WTC11 (cell line): ENCODE data around the gene KRTCAP2. TPM values are rescaled to one million over a fixed set of nuclear protein-coding genes. Genes with fewer than 3 reads are reported as not detected.

Experiments used
- total RNA-seq: library from RNA; stranded (reverse); gene quantifications from 3 replicates; pipeline ENCODE4 v1.2.3, GENCODE V29; 2021

The KRTCAP2 gene
- total RNA-seq, 1 experiment from 2014 or later: 104 TPM

Other genes starting within 250 kb of the KRTCAP2 start
- 26.8 to 38.7 TPM (median 36.8 TPM) in 3 replicates for gene PMVK, start 236.6 kb downstream of the KRTCAP2 start, total RNA-seq
- gene PBXIP1, start 217.2 kb downstream of the KRTCAP2 start, total RNA-seq: 26.5 to 30.7 TPM (median 28.4 TPM) in 3 replicates
- gene PYGO2, start 211.5 kb downstream of the KRTCAP2 start, total RNA-seq: 37.4 to 38.8 TPM (median 38.0 TPM) in 3 replicates
- gene SHC1, start 202.6 kb downstream of the KRTCAP2 start, total RNA-seq: 180 to 199 TPM (median 180 TPM) in 3 replicates
- gene CKS1B, start 198.6 kb downstream of the KRTCAP2 start, total RNA-seq: 258 to 301 TPM (median 278 TPM) in 3 replicates
- gene FLAD1, start 190.0 kb downstream of the KRTCAP2 start, total RNA-seq: 71.1 to 88.3 TPM (median 71.2 TPM) in 3 replicates
- 0.48 to 1.2 TPM in 2 of 3 replicates, not detected in the other for gene LENEP, start 179.7 kb downstream of the KRTCAP2 start, total RNA-seq
- gene ZBTB7B, start 170.5 kb downstream of the KRTCAP2 start, total RNA-seq: 29.8 to 32.1 TPM (median 31.5 TPM) in 3 replicates
- 0.83 to 1.8 TPM (median 1.6 TPM) in 3 replicates for gene DCST2, start 139.5 kb downstream of the KRTCAP2 start, total RNA-seq
- gene DCST1, start 139.5 kb downstream of the KRTCAP2 start, total RNA-seq: 0.15 TPM in 1 of 3 replicates, not detected in the others
- 32.1 to 38.4 TPM (median 33.2 TPM) in 3 replicates for gene ADAM15, start 122.0 kb downstream of the KRTCAP2 start, total RNA-seq
- gene EFNA4, start 109.6 kb downstream of the KRTCAP2 start, total RNA-seq: 19.5 to 22.7 TPM (median 22.3 TPM) in 3 replicates
- 12.5 to 15.4 TPM (median 15.4 TPM) in 3 replicates for gene EFNA3, start 94.5 kb downstream of the KRTCAP2 start, total RNA-seq
- gene EFNA1, start 45.4 kb downstream of the KRTCAP2 start, total RNA-seq: 6.0 to 7.3 TPM (median 6.5 TPM) in 3 replicates
- gene SLC50A1, start 37.5 kb downstream of the KRTCAP2 start, total RNA-seq: 39.0 to 47.8 TPM (median 46.0 TPM) in 3 replicates
- gene DPM3, start 32.8 kb downstream of the KRTCAP2 start, total RNA-seq: 70.6 to 79.8 TPM (median 73.5 TPM) in 3 replicates
- gene TRIM46, start 545 bp upstream of the KRTCAP2 start, total RNA-seq: 20.3 to 22.1 TPM (median 21.4 TPM) in 3 replicates
- 4.0 to 5.3 TPM (median 5.3 TPM) in 3 replicates for gene THBS3, start 34.6 kb upstream of the KRTCAP2 start, total RNA-seq
- gene MTX1, start 35.4 kb upstream of the KRTCAP2 start, total RNA-seq: 57.5 to 62.8 TPM (median 60.4 TPM) in 3 replicates
- gene ENTREP3, start 82.2 kb upstream of the KRTCAP2 start, total RNA-seq: 65.3 to 67.8 TPM (median 66.6 TPM) in 3 replicates
- 50.0 to 58.8 TPM (median 52.2 TPM) in 3 replicates for gene SCAMP3, start 89.1 kb upstream of the KRTCAP2 start, total RNA-seq
- gene CLK2, start 100.2 kb upstream of the KRTCAP2 start, total RNA-seq: 68.2 to 74.9 TPM (median 74.4 TPM) in 3 replicates
- gene HCN3, start 104.2 kb upstream of the KRTCAP2 start, total RNA-seq: 5.9 to 7.3 TPM (median 6.3 TPM) in 3 replicates
- gene PKLR, start 128.1 kb upstream of the KRTCAP2 start, total RNA-seq: 1.5 to 2.5 TPM (median 1.6 TPM) in 3 replicates
- 342 to 366 TPM (median 354 TPM) in 3 replicates for gene FDPS, start 135.6 kb upstream of the KRTCAP2 start, total RNA-seq
- gene RUSC1, start 147.6 kb upstream of the KRTCAP2 start, total RNA-seq: 51.4 to 68.8 TPM (median 55.3 TPM) in 3 replicates